GM21723 (cell line): ENCODE results near the gene STIMATE.

Experiments used
- ATAC-seq: cut with Tn5 transposase; IDR thresholded peaks from one replicate; pipeline ENCODE4 v1.9.1; 2021; ENCODE audit warnings: mild to moderate bottlenecking, moderate library complexity; ENCODE audit not compliant: unreplicated experiment

Gene STIMATE

DNA sequence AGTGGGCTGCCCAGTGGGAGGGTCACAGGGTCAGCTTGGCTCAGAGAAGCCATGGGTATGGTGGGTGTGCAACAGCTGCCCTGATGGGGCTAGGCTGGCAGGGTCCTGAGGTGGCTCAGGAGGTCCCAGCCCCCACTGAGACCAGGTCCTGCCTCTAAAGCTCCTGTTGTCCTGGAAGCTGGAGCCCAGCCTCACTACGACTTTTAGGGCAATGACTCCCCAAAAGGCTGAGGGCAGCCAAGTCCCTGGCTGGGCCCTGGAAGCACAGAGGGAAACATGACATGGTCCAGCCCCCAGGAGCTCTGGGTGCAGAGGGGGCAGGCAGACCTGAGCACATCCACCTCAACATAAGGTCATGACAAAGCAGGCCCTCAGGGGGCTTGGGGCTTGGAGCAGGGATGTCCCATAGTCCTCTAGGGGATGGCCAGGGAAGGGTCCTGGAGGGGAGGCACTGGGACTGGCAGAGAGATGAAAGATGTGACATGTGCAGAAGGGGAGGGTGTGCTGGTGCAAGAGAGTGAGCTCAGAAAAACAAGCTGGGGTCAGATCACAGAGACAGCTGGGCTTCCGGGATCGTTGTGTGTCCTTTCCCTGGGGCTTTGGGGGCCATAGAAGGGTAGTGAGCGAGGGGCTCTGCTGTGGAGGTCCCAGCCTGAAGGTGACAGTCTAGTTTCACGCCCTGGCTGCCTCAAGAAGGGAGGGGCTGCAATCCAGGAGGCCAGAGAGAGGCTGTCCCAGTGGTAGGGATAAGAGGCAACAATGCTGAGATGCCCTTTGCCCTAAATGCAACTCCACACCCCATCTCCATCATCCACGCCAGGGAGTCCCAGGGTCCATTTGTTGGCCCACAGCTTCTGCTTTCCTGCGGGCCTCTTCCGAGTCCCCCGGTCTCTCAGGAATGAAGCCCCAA, 103.4 kb downstream of the STIMATE start:
- ATAC-seq = no peak

DNA sequence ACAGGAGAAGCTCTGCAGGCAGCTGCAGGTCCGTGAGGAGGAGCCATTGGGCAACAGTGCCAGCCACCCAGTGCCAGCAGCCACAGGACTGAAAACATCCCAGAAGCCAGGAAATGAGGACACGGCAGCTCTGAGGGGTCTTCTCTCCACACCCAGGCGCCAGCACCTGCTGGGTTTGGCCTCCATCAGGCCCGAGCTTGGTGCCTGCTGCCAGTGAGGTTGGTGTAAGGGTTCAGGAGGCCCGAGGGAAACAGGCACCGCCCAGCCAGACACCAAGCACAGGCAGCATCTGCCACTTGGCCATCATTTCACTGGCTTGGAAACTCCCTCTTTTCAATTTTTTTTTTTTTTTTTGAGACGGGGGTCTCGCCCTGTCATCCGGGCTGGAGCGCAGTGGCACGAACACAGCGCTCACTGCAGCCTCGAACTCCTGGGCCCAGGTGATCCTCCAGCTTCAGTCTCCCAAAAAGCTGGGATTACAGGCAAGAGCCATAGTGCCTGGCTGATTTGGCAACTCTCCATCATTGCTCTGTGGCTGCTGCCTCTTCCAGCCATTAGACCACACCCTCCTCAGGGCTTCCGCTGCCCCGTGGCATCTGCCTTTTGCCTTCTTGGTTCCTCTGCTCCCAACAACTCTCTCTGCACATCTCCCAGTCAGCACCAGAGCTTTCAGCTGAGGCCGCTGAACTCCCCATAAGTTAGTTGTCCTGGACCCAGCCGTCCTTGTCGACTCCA, 104.2 kb downstream of the STIMATE start:
- no peak for ATAC-seq

DNA sequence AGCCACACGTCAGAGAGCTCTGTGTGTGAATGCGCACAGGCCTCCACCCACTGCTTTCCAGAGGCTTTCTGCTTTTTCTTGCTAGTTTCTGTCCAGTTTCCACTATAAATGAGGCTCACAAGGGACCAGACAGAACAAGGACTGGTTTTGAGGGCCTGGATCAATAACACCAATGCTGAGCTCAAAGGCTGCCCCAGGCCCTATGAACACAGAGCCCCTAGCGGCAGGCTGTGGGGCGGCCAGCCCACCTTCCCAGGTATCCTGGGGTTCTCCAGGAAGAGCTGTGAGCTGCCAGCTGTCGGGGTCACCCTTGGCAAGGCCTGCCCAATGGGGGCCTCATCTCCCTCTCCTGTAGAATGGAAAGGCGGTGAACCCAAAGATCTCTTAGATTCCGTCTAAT, 104.9 kb downstream of the STIMATE start:
- no peak for ATAC-seq

DNA sequence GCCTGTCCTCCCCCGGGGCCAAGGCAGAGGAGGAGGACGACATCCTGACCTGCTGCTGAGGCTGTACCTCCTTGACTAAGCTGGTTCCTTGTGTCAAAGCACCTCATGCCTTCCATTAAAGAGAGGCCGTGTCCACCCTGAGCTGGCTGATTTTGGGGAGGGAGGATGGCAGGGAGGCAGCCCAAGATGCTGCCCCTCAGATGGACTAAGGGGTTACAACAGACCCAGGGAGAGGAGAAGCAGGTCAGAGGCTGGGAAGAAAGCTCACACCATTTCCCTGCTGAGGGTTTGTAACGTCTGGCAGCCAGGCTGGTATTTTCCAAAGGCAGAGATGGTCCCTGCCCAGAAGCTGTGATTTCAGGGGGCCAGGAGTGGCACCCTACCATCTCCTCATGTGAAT, 105.4 kb downstream of the STIMATE start:
- ATAC-seq = no peak

DNA sequence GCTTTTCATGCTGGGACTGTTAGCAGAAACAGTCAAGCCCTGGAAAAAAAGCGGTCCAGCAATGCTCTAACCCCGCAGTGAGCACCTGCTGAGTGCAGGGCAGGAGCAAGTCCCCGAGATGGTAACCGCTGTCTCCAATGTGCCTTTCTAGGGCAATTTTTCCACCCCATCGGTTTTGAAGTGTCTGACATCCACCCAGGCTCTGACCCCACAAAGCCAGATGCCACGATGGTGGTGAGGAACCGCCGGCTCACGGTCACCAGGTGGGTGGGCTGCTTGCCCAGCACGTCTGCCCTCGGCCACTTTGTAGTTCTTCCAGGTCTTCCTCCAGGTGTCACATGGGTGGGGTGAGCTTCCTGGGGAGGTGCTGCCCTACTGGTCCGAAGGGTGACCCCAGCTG, 106.0 kb downstream of the STIMATE start:
- ATAC-seq = no peak

DNA sequence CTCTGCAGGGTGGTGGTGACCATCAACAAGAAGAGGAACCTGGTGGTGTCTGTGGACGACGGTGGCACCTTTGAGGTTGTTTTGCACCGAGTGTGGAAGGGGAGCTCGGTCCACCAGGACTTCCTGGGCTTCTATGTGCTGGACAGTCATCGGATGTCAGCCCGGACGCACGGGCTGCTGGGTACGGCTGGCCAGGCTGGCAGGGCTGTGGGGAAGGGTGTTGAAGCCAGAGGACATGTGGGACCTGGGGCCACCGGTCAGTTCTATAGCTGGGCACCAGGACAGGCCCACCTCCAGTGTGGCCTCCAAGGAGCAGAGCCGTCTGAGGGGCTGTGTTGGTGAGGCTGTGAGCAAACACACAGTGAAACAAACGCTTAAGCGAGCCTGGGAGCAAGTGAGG, 106.6 kb downstream of the STIMATE start:
- no peak for ATAC-seq

DNA sequence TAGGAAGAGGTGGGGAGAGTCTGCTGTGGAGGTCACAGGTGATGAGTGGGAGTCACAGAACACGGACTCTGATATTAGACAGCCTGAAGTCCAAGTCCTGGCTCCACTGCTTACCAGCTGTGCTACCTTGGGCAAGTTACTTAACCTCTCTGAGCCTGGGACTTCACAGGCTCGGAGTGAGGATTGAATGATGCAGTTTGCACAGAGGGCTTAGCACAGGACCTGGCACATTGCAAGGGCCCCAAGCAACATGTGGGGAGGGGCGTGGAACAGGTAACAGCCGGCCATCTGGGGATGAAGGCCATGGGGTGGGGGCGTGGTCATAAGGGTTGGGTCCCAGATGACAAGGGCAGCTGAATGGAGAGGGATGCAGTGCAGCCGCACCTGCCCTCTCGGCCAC, 107.0 kb downstream of the STIMATE start:
- ATAC-seq = no peak

DNA sequence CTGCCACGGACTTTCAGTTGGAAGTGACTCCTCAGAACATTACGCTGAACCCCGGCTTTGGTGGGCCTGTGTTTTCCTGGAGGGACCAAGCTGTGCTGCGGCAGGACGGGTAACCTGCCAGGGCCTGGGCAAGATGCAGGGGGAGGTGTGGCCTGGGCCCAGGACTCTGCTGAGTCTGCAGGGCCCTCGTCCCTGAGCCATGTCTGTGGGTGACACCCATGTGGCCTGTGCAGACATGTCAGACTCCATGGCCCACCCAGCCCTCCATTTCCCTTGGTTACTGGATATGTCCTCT, 107.7 kb downstream of the STIMATE start:
- ATAC-seq = no peak

DNA sequence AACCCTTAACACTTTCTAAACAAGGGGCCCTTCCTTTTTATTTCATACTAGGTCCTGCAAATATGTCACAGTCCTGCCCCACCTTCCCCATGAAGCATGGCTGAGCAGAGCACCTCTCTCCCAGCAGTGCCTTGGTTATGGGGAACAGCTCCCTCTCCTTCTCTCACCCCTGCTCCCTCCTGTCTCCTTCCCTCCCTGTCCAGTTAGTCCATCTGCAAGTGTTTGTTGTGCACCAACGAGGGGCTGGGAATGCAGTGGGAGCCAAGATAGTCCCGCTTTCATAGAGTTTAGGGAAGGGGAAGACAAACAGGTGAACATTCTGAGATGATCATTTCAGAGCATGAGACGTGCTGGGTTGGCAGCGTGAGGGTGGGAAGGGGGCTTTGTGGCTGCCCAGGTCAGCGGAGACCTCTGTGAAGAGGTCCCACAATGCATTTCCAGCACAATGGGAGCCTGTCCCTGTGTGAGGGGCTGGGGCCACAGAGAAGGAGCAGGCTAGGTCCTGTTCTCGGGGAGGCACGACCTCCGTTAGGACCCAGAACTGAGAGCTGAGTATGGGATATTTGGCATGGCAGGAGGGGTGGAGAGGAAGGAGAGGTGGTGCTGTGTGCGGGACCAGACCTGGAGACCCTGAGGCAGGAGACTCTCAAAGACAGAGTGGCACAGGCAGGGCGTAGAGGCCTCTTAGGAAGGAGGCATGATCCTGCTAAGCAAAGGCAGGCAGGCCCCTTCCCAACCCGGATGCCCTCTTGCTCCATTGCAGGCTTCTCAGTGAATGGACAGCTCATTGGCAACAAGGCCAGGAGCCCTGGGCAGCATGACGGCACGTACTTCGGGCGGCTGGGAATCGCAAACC, 108.2 kb downstream of the STIMATE start:
- no peak for ATAC-seq

DNA sequence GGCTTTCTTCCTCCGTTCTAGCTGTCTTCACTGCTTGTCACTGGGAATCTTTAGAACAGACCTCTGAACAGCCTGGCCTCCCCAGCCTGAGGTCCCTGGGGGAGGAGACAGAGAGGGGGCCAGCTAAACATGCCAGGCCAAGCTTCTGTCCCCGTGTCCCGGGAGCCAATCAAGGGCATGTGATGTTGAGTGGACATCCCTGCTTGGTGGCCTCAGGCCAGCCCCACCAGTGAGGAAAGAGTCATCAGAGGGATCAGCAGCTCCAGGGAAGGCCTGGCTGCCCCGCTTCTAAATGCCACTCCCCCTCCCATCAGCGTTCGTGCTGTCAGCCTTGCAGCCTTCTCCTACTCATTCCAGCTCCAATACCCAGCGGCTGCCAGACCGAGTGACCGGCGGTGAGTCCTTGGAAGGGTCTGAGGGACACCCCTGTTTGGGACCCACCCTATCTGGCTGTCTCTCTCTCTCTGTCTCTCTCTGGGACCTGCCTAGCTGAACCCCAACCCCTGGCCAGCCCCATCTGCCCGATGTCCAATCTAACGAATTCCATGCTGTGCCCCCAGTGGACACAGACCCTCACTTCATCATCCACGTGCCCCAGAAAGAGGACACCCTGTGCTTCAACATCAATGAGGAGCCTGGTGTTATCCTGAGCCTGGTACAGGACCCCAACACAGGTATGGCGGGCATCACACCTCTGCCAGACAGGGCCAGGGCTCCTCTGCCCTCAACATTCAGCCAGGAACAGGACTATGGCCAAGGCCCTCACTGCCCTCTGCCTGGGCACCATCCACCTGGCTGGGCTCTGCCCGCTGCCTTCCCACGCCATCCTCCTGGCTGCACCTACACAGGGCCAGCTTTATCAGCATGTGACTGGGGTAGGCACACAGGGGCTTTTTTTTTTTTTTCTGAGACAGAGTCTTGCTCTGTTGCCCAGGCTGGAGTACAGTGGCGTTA, 109.4 kb downstream of the STIMATE start:
- ATAC-seq = no peak

DNA sequence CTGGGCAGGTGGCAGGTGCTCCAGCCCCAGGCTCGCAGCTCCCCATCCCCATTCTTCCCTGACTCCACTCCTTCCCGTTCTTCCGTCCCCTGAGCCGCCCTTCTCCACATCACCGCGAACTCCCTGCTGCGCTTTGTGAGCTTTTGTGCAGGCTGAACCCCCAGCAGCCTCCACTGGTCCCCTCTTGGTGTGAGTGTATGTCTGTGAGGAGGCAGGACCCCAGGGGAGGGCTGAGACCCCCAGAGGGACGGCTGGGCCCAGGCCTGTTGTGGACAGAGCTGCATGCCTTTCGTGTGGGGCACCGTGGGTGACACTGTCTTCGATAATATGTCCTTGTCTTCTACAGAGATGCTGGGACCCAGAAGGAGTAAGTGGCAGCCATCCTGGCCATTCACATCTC, 110.1 kb downstream of the STIMATE start:
- no peak for ATAC-seq
